Measurements from ENCODE around the gene CACNA1A.

DNA sequence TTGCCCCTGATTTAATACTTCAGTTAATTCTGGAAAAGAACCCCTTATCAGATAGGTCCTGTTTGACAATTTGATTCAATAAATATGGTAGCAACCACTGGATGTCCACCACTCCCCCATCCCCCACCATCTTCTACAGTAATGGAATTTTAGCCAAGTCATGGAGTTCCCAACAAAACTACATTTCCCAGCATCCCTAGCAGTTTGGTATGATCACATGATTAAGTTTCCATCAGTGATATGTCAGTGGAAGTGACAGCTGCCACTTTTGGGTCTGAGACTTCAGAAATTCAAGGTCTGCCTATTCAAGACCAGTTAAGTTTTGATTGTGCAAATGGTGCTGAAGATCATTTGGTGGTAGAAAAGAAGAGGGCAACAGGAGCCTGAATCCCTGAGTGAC is 85.5 kb downstream of the CACNA1A start:
- TF ChIP-seq, protein P1, sequence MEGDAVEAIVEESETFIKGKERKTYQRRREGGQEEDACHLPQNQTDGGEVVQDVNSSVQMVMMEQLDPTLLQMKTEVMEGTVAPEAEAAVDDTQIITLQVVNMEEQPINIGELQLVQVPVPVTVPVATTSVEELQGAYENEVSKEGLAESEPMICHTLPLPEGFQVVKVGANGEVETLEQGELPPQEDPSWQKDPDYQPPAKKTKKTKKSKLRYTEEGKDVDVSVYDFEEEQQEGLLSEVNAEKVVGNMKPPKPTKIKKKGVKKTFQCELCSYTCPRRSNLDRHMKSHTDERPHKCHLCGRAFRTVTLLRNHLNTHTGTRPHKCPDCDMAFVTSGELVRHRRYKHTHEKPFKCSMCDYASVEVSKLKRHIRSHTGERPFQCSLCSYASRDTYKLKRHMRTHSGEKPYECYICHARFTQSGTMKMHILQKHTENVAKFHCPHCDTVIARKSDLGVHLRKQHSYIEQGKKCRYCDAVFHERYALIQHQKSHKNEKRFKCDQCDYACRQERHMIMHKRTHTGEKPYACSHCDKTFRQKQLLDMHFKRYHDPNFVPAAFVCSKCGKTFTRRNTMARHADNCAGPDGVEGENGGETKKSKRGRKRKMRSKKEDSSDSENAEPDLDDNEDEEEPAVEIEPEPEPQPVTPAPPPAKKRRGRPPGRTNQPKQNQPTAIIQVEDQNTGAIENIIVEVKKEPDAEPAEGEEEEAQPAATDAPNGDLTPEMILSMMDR (IDR thresholded peaks at IDR 0.05) = no peak
- no peak for TF ChIP-seq POLR2A (IDR thresholded peaks at IDR 0.05)

Measured in heart left ventricle (tissue), 13 donors.